ENCODE data around the gene MEX3D.

Gene MEX3D

DNA sequence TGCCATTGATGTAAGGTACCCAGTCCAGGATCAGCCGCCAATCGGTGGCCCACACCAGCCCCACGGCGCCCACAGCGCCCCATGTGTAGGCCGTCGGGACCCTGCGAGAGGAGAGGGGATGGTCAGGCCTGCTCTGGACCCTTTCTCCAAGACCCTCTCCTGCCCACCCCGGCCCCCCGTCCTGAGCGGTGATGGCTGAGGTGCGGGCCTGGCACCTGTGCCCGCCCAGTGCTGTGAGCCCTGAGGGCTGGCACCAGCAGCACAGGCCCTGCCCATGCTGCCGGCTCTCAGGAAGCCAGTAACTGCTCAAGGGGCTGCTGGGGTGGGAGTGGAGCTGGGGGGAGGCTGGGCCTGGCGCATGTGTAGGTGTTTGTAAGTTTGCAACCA, 31.3 kb upstream of the MEX3D start:
- in situ Hi-C loops (cut with MboI; ENCODE audit: low pct_unique_long_range_greater_than_20kb, low sequenced_read_pairs): no loop called here

DNA sequence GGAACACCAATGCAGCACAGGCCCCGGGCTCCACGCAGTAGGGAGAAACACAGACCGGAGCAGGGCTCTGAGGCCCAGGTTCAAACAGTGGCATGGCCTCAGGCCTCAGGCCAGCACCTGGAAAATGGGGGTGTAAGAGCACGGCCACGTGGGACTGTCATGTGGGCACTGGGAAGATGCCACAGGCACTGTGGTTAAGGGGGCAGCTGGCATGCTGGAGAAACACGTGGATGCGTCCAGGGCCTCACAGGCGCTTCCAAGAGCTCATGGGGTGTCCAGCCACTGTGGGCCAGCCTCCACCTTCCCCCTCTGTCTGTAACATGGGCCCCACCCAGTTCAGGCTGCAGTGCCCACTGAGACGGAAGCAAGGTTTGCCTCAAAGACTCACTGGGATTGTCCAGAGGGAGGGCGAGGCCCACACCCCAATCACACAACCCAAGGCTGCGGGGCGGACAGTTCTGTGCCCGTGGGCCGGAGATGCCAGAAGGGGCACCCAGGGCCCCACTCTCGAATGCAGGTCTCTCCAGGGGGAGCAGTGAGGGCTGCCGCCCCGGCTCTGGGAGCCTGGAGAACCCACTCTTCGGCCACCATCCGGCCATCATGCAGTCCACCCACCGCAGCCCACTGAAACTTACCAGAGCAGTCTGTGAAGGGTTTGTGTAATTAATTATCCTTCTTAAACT, 30.8 kb upstream of the MEX3D start:
- DNase-seq: no peak
- in situ Hi-C loops (cut with MboI; ENCODE audit: low pct_unique_long_range_greater_than_20kb, low sequenced_read_pairs): no loop called here

More for the DNA sequence above, 31.3 kb upstream of the MEX3D start:
- no peak for DNase-seq

DNA sequence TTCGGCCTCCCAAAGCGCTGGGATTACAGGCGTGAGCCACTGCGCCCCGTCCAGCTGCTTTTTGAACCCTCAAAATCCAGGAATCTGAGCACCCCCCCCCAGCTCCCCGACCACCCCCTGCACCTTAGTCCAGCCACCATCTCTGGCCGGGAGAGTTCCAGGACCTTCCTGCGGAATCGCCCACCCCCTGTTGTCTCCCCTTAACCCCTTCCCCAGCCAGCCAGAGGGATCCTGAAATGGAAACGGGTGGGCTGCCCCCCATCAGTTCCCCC, 25.3 kb upstream of the MEX3D start:
- no peak for DNase-seq
- in situ Hi-C loops (cut with MboI; ENCODE audit: low pct_unique_long_range_greater_than_20kb, low sequenced_read_pairs): no loop called here

DNA sequence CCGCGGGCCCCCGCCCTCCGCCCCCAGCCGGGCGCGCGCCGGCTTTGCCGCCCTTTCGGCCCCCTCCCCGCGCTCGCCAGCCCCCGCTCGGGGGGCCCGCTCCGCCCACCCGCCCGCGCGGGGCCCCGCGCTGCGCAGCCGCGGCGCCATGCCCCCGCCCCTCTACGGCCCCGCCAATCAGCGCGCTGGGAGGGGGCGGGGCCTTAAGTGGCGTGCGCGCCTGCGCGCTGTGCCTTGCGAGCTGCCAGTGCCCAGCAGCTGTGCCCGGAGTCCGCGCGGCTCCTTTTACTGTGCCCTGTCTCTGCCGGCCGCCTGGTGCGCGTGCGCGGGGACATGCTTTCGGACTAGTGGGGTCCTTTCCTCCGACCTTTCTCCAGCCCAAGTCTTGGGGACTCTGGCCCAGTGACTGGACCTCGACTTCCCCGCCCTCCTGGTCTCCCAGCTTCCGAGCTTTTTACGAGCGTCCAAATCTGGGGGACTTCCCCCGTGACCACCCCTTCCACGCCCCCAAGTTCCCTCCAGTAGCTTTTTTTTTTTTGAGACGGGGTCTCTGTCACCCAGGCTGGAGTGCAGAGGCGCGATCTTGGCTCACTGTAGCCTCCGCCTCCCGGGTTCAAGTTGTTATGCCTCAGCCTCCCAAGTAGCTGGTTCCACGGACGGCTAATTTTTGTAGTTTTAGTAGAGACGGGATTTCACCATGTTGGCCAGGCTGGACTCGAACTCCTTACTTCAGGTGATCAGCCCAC, 24.8 kb upstream of the MEX3D start, which contains the start of gene MBD3:
Gene MBD3, minus strand, starts transcription at position 111 of the 746 bp plus-strand sequence. CDS start 234 bp downstream, outside the sequence.
- DNase-seq: peak; percentile 86
- in situ Hi-C loops (cut with MboI; ENCODE audit: low pct_unique_long_range_greater_than_20kb, low sequenced_read_pairs): no loop called here

DNA sequence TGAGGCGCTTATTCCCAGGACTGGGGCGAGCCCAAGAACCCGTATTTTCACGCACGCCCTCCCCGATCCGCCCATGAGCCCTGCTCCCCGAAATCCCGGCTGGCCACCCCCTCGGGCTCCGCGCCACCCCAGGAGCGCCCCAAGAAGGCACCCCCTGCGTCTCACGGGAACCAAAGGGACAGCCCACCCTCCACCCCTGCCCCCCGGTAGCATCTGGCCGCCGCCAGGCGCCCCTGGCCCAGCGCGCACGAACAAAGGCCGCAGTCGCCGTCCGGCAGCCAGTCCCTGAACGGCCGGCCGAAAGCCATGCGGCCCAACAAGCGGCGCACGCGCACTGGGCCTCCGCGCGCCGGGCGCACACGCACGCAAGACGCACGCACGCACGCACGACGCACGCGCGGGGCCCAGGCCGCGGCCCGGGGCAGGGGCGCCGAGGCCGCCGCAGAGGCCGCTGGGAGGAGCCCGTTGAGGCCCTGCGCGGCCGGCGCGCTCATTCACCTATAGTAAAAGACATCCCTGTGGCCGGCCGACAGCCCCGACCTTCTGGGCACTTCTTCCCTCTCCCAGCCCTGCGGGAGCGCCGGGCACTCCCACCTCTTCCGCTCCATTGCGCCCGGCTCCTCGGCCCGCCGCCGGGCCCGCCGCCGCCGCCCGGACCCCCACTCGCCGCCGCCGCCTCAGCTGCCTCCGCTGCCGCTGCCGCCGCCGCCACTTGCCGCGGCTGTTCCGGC, 24.1 kb upstream of the MEX3D start:
- DNase-seq: peak; percentile 80
- in situ Hi-C loops (cut with MboI; ENCODE audit: low pct_unique_long_range_greater_than_20kb, low sequenced_read_pairs): no loop called here

DNA sequence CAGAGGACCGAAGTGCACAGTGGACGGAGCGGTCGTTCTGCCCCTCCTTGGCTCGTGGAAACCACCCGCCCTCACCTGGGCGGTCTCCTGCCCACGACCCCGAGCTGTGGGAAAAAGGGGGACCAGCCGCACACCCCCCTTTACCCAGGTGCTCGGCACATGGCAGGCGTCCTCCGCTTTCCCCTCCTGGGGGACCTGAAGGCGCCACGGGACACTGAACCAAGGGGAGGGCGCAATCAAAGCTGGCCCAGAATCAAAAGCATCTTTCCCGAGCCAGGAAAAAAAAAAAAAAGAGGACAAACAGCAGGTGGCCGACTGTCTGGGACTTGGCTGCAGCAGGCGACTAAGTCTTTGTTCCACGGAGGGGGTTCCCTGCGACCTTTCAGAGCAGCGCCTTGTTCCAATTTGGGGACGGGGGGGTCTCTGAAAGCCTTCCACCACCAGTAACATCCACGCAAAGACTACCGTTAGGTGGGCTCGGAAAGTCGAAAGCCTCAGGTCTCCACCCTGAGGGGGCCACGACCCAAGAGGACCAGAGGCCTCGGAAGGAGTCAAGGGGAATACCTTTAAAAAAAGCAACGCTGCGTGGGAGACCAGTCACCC, 23.4 kb upstream of the MEX3D start:
- DNase-seq: peak; percentile 21
- in situ Hi-C loops (cut with MboI; ENCODE audit: low pct_unique_long_range_greater_than_20kb, low sequenced_read_pairs): no loop called here

DNA sequence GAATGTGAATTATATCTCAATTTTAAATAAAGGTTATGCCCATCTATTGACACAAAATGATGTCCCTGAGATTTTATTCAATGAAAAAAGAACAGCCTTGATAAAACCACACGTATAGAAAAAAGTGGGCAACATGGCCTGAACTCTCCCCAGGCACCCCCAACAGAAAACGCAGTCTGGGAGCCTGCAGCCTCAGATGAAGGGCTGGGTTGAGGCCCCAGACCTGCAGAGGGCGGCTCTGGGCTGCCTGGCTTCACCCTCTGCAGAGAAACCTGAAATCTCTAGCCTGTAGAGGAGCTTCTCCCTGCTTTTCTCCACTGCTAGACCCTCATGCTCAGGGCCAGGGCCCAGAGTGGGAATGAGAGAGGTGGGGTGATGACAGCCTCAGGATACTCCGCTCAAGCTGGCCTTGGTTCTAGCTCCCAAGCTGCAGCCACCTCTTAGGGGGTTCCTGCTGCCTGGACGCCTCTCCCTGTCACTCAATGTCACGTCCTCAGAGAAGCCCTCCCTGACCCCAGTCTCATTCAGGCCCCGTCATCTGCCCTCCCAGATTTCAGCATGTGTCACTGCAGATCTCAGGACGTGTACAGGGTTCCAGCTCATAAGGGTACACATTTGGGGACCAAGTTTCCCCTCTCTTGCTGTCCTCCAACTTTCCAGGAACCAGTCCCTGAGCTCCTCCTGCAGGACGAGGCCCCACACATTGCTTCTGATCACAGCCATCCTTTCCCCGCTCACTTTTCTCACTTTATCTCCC, 22.7 kb upstream of the MEX3D start:
- peak; percentile 58 for DNase-seq
- in situ Hi-C loops (cut with MboI; ENCODE audit: low pct_unique_long_range_greater_than_20kb, low sequenced_read_pairs): no loop called here

DNA sequence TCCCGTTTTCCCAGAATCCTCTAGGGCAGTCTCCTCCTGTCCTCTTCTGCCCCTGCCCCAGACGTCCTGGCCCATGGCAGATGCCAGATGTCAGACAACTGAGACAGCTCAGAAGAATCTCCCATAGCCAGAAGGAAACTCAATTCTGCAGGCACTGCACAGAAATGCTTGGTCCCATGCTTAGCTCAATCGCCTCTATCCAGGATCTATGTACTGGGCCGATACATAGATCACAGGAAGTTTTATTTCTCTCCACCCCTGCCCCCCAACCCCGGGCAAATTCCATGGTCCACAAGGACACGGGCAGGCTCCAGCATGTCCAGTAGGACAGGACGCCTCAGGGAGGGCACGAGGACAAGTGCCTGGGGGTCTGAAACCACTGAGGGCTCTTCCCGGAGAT, 19.7 kb upstream of the MEX3D start:
- in situ Hi-C loops (cut with MboI; ENCODE audit: low pct_unique_long_range_greater_than_20kb, low sequenced_read_pairs): no loop called here
- DNase-seq: no peak

DNA sequence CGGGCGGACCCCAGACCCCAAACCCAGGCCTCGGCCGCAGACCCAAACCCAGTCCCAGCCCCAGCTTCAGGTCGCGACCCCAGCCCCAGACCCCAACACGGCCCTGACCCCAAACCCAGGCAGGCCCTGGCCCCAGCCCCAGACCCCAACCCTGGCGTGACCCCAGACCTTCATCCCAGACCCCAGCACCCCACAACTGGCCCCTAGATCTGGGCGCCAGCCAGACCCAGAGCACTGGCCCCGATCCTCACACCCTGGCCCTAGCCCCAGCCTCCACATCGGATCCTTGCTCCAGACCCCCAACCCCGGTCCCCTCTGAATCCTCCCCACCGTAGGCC, 17.1 kb upstream of the MEX3D start:
- no peak for DNase-seq
- in situ Hi-C loops (cut with MboI; ENCODE audit: low pct_unique_long_range_greater_than_20kb, low sequenced_read_pairs): no loop called here

DNA sequence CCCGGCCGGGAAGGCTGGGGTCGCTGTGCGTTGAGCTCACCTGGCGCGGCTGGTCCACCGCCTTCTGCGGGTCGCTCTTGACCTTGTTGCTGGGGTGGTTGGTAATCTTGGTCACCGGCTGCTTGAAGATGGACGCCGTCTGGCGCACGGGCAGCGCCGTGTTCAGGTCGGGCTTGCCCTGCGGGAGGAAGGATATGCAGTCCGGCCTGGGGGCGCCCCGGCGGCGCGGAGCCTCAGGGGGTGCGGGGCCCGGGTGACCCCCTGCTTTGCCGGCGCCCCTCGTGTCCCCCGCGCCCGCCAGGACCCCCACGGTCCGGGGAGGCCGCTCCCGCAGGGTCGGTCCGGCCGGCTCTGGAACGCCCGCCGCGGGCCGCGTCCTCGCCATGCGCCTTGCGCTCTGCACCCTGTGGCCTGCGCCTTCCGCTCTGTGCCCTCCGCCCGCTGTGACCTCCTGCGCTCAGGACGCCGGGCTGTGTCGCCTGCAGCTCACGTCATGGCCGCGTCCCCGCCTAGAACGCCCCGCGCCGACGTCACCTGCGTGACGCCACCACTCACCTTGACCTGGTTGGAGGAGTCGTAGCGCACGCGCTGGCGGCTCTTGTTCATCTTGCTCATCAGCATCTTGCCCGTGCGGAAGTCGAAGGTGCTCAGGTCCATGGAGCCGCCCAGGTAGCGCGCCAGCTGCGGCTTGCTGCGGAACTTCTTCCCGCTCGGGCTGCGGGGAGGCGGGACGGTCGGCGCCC, 16.5 kb upstream of the MEX3D start:
- in situ Hi-C loops (cut with MboI; ENCODE audit: low pct_unique_long_range_greater_than_20kb, low sequenced_read_pairs): no loop called here
- DNase-seq: no peak

DNA sequence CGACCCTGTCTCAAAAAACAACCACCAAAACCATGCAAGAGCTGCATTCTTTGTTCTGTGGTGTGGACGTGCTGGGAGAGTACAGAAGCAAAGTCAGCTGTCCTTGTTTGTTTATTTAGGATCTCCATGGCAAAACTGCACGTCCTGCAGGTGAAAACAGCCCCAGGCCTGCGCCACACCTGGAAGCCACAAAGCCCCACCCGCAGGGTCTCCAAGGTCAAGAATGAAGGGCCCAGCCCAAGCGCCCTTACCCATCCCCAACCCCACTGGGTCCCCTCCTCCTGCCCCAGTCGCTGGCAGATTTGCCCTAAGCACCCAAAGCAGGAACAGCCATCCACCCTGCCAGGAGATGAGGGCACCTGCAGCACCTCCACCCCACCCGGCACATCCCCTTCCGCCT, 14.1 kb upstream of the MEX3D start:
- in situ Hi-C loops (cut with MboI; ENCODE audit: low pct_unique_long_range_greater_than_20kb, low sequenced_read_pairs): no loop called here
- DNase-seq: no peak

DNA sequence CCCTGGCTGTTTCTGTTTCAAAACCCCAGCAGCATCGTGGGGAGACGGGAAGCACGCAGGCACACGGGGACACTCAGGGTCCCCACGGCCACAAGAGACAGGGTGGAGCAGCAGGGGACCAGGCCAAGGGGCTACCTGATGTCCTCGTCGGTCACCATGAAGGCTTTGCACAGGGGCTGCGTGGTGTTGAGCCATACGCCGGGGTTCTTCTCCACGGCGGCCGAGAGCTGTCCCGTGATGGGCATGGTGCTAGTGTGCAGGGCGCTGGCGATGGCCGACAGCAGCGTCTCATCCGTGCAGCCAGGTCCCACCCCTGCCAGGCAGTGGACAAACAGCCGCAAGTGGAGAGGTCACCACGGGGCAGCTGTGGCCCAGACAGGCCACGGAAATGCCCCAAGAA, 12.8 kb upstream of the MEX3D start:
- in situ Hi-C loops (cut with MboI; ENCODE audit: low pct_unique_long_range_greater_than_20kb, low sequenced_read_pairs): no loop called here
- no peak for DNase-seq

DNA sequence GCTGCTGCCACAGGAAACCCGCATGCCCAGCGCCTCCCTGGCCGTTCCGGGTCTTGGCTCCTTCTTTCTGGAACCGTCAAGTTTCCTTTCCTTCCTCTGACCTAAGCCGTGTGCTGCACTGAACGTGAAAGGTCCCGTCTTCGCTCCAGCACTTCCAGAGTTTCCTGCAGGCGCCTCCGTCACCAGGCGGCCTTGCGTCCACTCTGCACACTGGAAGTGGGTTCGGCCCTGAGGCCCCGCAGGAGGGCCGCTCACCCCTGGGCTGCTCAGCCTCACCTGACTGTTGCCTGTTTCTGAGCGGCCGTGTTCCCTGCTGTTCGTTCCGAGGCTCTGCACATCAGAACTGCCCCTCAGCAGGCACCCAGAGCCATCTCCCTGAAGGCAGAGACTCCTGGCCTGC, 12.3 kb upstream of the MEX3D start:
- DNase-seq: no peak
- in situ Hi-C loops (cut with MboI; ENCODE audit: low pct_unique_long_range_greater_than_20kb, low sequenced_read_pairs): no loop called here

DNA sequence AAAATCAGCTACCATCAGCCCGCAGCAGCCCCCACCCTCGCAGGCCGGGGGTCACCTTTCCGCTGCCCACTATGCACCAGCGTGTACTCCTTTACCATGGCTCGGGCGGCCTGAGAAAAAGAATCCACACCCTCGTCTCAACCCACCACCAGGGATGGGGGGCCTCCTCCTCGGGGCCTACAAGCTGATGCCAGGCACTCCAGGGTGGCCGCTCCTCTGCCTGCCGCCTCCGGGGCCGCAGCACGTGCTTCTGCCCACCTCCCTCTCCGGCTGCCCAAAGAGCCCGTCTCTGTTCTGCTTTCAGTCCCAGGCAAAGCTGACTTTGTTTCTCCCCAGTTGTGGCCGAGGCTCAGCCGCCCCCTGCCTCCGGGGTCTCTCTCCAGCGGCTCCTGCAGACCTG, 11.1 kb upstream of the MEX3D start:
- no peak for DNase-seq
- in situ Hi-C loops (cut with MboI; ENCODE audit: low pct_unique_long_range_greater_than_20kb, low sequenced_read_pairs): no loop called here

DNA sequence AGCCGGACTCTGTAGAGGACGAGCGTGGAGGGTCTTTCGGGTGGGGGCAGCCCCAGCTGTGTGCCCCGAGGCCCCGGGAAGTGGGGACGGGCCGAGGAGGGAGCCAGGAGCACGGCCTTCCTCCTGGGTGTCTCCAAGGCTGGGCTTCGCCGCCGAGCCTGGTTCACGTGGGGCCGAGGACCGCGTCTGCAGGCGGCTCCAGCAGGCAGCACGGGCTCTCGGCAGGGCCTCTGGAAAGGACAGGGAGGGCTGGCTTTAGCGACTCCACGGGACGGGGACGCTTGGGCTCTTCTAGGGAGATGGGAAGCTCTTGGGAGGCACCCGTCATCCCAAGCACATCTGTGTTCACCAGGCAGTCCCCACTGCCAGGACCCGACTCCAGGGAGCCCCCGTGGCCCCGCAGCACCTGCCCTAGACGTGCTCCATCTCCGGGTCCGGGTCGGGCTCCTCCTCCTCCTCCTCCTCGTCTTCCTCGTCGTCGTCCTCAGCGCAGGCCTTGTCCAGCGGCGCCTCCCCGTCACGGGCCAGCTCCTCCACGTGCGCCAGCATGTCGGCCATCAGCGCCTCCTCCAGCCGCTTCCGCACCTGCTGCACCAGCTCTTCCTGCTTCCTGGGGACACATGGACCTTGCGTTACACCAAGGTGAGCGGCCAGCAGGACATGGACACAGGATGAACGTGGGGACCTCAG, 9.9 kb upstream of the MEX3D start:
- no peak for DNase-seq
- in situ Hi-C loops (cut with MboI; ENCODE audit: low pct_unique_long_range_greater_than_20kb, low sequenced_read_pairs): no loop called here

DNA sequence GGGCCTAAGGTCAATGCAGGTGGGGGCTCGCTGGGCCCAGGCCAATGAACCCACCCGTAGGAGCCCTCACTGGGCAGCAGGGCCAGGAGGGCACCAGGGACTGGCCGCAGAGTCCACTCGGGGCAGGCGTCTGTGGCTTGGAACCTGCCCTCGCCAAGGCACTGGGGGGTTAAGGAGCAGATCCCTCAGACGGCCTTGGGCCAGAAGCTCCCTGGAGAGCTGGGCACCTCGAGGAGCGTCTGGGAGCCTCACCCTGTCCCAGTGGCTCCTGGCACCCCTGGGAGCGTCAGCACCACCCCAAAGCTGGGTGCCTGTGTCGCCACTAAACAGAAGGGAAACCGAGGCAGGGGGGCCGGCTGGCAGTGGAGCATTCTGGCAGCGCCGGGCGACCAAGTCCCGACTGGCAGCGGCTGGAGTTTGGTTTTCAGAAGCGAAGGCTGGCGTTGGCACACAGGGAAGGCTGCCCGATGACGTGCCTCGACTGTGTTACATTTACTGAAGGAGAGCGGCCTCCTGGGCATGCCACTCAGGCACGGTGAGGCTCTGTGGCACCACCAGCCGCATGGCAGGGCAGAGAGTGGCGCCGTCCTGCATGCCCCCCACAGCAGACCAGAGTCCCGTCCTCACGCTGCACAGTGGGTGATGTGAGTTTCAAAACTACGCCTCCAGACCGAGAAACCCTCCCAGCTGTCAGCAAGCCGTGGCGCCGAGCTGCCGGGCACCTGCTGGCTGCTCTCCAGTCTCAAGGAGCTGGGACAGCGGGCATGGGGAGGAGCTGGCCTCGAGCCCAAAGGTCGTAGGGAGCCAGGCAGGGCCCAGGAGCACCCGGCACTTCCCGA, 9.2 kb upstream of the MEX3D start:
- DNase-seq: no peak
- in situ Hi-C loops (cut with MboI; ENCODE audit: low pct_unique_long_range_greater_than_20kb, low sequenced_read_pairs): no loop called here

DNA sequence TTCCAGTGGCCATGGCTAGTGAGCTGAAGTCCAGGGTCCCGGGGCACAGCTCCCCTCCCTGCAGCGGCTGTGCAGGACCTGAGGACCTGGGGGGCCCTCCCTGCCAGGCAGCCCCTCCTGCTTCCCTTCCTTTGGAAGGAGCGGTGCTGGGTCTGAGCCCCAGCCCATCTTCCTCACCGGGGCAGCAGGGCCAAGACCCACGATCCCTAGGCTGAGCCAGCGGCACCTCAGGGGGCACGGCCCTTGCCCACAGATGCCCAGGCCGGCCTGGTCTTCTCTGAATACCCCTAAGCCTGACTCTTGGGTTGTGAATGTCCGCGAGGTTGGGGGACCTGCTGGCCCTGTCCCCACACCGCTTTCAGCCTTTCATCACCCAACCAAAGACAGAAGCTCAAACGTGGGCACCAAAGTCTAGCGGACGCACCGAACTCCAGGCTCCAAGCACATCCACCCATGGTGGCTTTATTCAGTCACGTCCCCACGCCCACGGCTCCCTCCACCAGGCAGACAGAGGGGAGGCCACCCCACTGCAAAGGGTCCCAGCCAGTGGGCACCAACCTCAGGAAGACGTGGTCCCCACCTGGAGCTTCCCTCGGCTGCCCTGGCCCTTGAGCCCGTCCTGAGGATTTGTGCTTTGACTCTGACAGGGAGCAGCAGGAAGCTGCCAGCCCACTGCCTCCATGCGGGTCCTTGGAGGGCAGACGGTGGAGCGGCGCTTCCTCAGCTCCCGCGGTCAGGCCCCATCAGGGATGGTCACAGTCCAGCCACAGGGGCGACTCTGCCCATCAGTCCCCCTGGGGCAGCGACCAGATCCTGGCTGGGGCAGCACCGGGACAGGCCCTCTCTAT, 8.3 kb upstream of the MEX3D start:
- in situ Hi-C loops (cut with MboI; ENCODE audit: low pct_unique_long_range_greater_than_20kb, low sequenced_read_pairs): no loop called here

More for the DNA sequence above, 8.3 kb upstream of the MEX3D start:
- no peak for DNase-seq

All from KBM-7 (cell line).